Kidney (tissue), 14 donors: ENCODE data around the gene MAML3. TPM values are rescaled to one million over a fixed set of nuclear protein-coding genes. Genes with fewer than 3 reads are reported as not detected.

Source experiments
- DNase-seq, 5 donors: peaks; one replicate each; pipeline ENCODE4 v3.0.0-alpha.2; 2013 to 2020
- FAIRE-seq: peaks from 2 replicates; lab custom pipeline; 2012; peaks lifted over from hg19 to GRCh38; lab: Jason Lieb, UNC
- H3K27ac ChIP-seq, 2 donors: one replicate each; pipeline ENCODE4 v1.7.0; 2013; ENCODE audit warnings: low read depth in 2 of 2, low read length in 2 of 2, inconsistent platforms in 1 of 2
- H3K27me3 ChIP-seq: one replicate; pipeline ENCODE4 v1.7.1; 2013; ENCODE audit warnings: low read length, inconsistent platforms; ENCODE audit not compliant: control insufficient read depth, insufficient read depth
- H3K36me3 ChIP-seq, 3 donors: one replicate each; pipeline versions ENCODE4 v1.7.0 to v1.7.1; 2013; ENCODE audit warnings: low read length in 3 of 3, control low read depth in 1 of 3, inconsistent platforms in 1 of 3; ENCODE audit not compliant: insufficient read depth in 3 of 3, control insufficient read depth in 2 of 3
- H3K4me1 ChIP-seq, 3 donors: one replicate each; pipeline versions ENCODE4 v1.7.0 to v1.7.1; 2013; ENCODE audit warnings: low read length in 3 of 3, inconsistent platforms in 1 of 3, low read depth in 1 of 3; ENCODE audit not compliant: control insufficient read depth in 2 of 3, insufficient read depth in 2 of 3
- H3K4me3 ChIP-seq, 3 donors: one replicate each; pipeline versions ENCODE4 v1.7.0 to v1.8.1; 2013; ENCODE audit warnings: low read length in 3 of 3, control low read depth in 1 of 3, inconsistent platforms in 1 of 3
- H3K9ac ChIP-seq, 3 donors: one replicate each; pipeline versions ENCODE4 v1.7.0 to v1.7.1; 2013; ENCODE audit warnings: low read length in 3 of 3, control low read depth in 1 of 3, inconsistent platforms in 1 of 3
- H3K9me3 ChIP-seq, 3 donors: one replicate each; pipeline versions ENCODE4 v1.7.0 to v1.7.1; 2013; ENCODE audit warnings: low read length in 3 of 3, control low read depth in 1 of 3, inconsistent platforms in 1 of 3; ENCODE audit not compliant: control insufficient read depth in 2 of 3, insufficient read depth in 1 of 3
- CTCF ChIP-seq: IDR thresholded peaks from 3 replicates; pipeline ENCODE4 v1.5.1; 2012; ENCODE audit warnings: mild to moderate bottlenecking, moderate library complexity, borderline replicate concordance; ENCODE audit not compliant: insufficient read depth; ENCODE audit errors: extremely low read depth
- intact Hi-C: fragments of 100-400 bp; cut with DNase I; formaldehyde crosslinking; loops from one replicate; pipeline ENCODE4 v1.11.1; 2022
- polyA plus RNA-seq: library from polyadenylated mRNA; stranded (reverse); fragments of 350-450 nt; fragmentation: Illumina TruSeq; extraction: RNeasy Lipid Tissue Mini Kit (QIAGEN cat#74804); gene quantifications from one replicate; pipeline ENCODE4 v1.2.3, GENCODE V29; 2014; ENCODE audit warnings: low read depth, low replicate concordance; ENCODE audit not compliant: insufficient read depth
- total RNA-seq: library from RNA; stranded (reverse); fragmentation: NEBNext Ultra II Directional; extraction: Animal tissue kit (Norgen Biotek cat#: 25700); gene quantifications from one replicate; pipeline ENCODE4 v1.2.1, GENCODE V29; 2021
- donor health status: control.
- donor health status: control.
- donor health status: control.
- donor health status: control.
- donor health status: control.
- donor health status: DM: yes; HTN: yes; CAD: no.
- donor health status: Normal renal cell carcinoma (clear cell type).

The MAML3 gene
- total and polyA plus RNA-seq, 2 donors from 2014 or later = 1.4 to 10.4 TPM

- Histone ChIP-seq H3K4me1 (no peaks in the 10 kb centered on the region), H3K9ac (no peak overlapping the region), H3K27ac (no peak overlapping the region), H3K36me3 (no peaks in the 10 kb centered on the region), H3K4me3 (no peak overlapping the region), H3K27me3 (no peaks in the 10 kb centered on the region), H3K9me3 (no peaks in the 10 kb centered on the region)
- intact Hi-C loops = no loop called here
- FAIRE-seq = no peak
- no peak for TF ChIP-seq CTCF
- no peak for DNase-seq
Observed at GRCh38 chr4:140105436-140105835, 48.5 kb downstream of the MAML3 start.

- intact Hi-C loops = no loop called here
- FAIRE-seq = no peak
- no peaks in the 10 kb centered on the region for H3K9me3 ChIP-seq
- no peaks in the 10 kb centered on the region for H3K4me1 ChIP-seq
- no peaks in the 10 kb centered on the region for H3K27me3 ChIP-seq
- no peak overlapping the region for H3K9ac ChIP-seq
- TF ChIP-seq CTCF = no peak
- H3K27ac ChIP-seq = no peak overlapping the region
- no peak for DNase-seq
- no peak overlapping the region for H3K4me3 ChIP-seq
- no peaks in the 10 kb centered on the region for H3K36me3 ChIP-seq
Observed at GRCh38 chr4:140103676-140104075, 50.3 kb downstream of the MAML3 start.

GRCh38 chr4:140102421-140102820 lies 51.6 kb downstream of the MAML3 start:
- Histone ChIP-seq H3K36me3 (no peaks in the 10 kb centered on the region), H3K9ac (no peak overlapping the region), H3K9me3 (no peaks in the 10 kb centered on the region), H3K27ac (no peak overlapping the region), H3K4me3 (no peak overlapping the region), H3K27me3 (no peaks in the 10 kb centered on the region), H3K4me1 (no peaks in the 10 kb centered on the region)
- intact Hi-C loops = no loop called here
- FAIRE-seq (no peak), DNase-seq (no peak)
- no peak for TF ChIP-seq CTCF

GRCh38 chr4:140100771-140101170 lies 53.2 kb downstream of the MAML3 start:
- no peaks in the 10 kb centered on the region for H3K36me3 ChIP-seq
- no peak overlapping the region for H3K9ac ChIP-seq
- intact Hi-C loops = no loop called here
- no peak overlapping the region for H3K27ac ChIP-seq
- H3K4me1 ChIP-seq = peaks cover 2 to 9% (median 6%) of the 10 kb centered on the region in 3 donors
- FAIRE-seq (no peak), DNase-seq (no peak)
- no peaks in the 10 kb centered on the region for H3K9me3 ChIP-seq
- H3K27me3 ChIP-seq = no peaks in the 10 kb centered on the region
- no peak overlapping the region for H3K4me3 ChIP-seq
- TF ChIP-seq CTCF = no peak
